Liver (tissue), 9 donors: ENCODE results near the gene SLC27A6. TPM values are rescaled to one million over a fixed set of nuclear protein-coding genes. Genes with fewer than 3 reads are reported as not detected.

Experiments
- DNase-seq: peaks from one replicate; pipeline ENCODE4 v3.0.0-alpha.2; 2017; ENCODE audit warnings: low spot score
- H3K27ac ChIP-seq, 2 donors: one replicate each; pipeline ENCODE4 v1.7.0; 2013; ENCODE audit warnings: inconsistent platforms in 2 of 2, low read length in 2 of 2, control low read depth in 1 of 2, low read depth in 1 of 2, mild to moderate bottlenecking in 1 of 2
- H3K27me3 ChIP-seq, 4 donors: one replicate each; pipeline versions ENCODE4 v1.6.1 to v1.7.0; 2013; ENCODE audit warnings: low read length in 3 of 4, inconsistent platforms in 1 of 4, mild to moderate bottlenecking in 1 of 4, moderate library complexity in 1 of 4; ENCODE audit not compliant: control insufficient read depth in 4 of 4, insufficient read depth in 4 of 4
- H3K36me3 ChIP-seq, 4 donors: one replicate each; pipeline versions ENCODE4 v1.6.1 to v1.7.0; 2013; ENCODE audit warnings: low read length in 3 of 4, mild to moderate bottlenecking in 3 of 4, low read depth in 1 of 4, moderate library complexity in 1 of 4; ENCODE audit not compliant: control insufficient read depth in 4 of 4, insufficient read depth in 3 of 4
- H3K4me1 ChIP-seq, 4 donors: one replicate each; pipeline versions ENCODE4 v1.6.1 to v1.7.0; 2013; ENCODE audit warnings: low read length in 3 of 4, mild to moderate bottlenecking in 3 of 4, moderate library complexity in 1 of 4; ENCODE audit not compliant: control insufficient read depth in 4 of 4, insufficient read depth in 4 of 4
- H3K4me3 ChIP-seq, 3 donors: one replicate each; pipeline versions ENCODE4 v1.6.1 to v1.7.0; 2013; ENCODE audit warnings: low read length in 3 of 3, control low read depth in 1 of 3, low read depth in 1 of 3, mild to moderate bottlenecking in 1 of 3
- H3K9ac ChIP-seq, 2 donors: one replicate each; pipeline ENCODE4 v1.7.0; 2013; ENCODE audit warnings: low read length in 2 of 2, mild to moderate bottlenecking in 2 of 2, moderate library complexity in 2 of 2, control low read depth in 1 of 2, low read depth in 1 of 2
- H3K9me3 ChIP-seq, 4 donors: one replicate each; pipeline versions ENCODE4 v1.6.1 to v1.7.0; 2013; ENCODE audit warnings: low read length in 3 of 4; ENCODE audit not compliant: control insufficient read depth in 4 of 4
- ATF3 ChIP-seq: IDR thresholded peaks from 2 replicates; pipeline ENCODE4 v1.6.1; 2016; ENCODE audit warnings: antibody characterized with exemption
- CTCF ChIP-seq: fragments of 150-350 bp; IDR thresholded peaks from 2 replicates; pipeline ENCODE4 v1.5.1; 2017; ENCODE audit warnings: improper control_type of control experiment, low read depth, low read length; ENCODE audit not compliant: missing input control
- EGR1 ChIP-seq, 2 donors: IDR thresholded peaks; 2 replicates each; pipeline ENCODE4 v1.6.1; 2016 to 2018; ENCODE audit warnings: antibody characterized with exemption in 2 of 2, low read depth in 2 of 2
- FOXA1 ChIP-seq: IDR thresholded peaks from 2 replicates; pipeline ENCODE4 v1.6.1; 2016; ENCODE audit warnings: antibody characterized with exemption
- FOXA2 ChIP-seq: IDR thresholded peaks from 2 replicates; pipeline ENCODE4 v1.6.1; 2016; ENCODE audit warnings: antibody characterized with exemption
- GABPA ChIP-seq, 2 donors: IDR thresholded peaks in 1 of 2; conservative IDR thresholded peaks in 1 of 2; 2 replicates each; pipeline ENCODE4 v1.6.1; 2016; ENCODE audit warnings: antibody characterized with exemption in 2 of 2, mild to moderate bottlenecking in 1 of 2, moderate library complexity in 1 of 2
- HNF4A ChIP-seq, 2 donors: conservative IDR thresholded peaks; 2 replicates each; pipeline ENCODE4 v1.6.1; 2016; ENCODE audit warnings: antibody characterized with exemption in 2 of 2, mild to moderate bottlenecking in 2 of 2
- HNF4G ChIP-seq: IDR thresholded peaks from 2 replicates; pipeline ENCODE4 v1.6.1; 2016; ENCODE audit warnings: antibody characterized with exemption
- JUND ChIP-seq, 2 donors: IDR thresholded peaks; 2 replicates each; pipeline ENCODE4 v1.6.1; 2016; ENCODE audit warnings: antibody characterized with exemption in 2 of 2
- MAX ChIP-seq: IDR thresholded peaks from 2 replicates; pipeline ENCODE4 v1.6.1; 2016; ENCODE audit warnings: antibody characterized with exemption
- NR2F2 ChIP-seq: IDR thresholded peaks from 2 replicates; pipeline ENCODE4 v1.6.1; 2016; ENCODE audit warnings: antibody characterized with exemption
- RAD21 ChIP-seq, 2 donors: IDR thresholded peaks; 2 replicates each; pipeline ENCODE4 v1.6.1; 2016; ENCODE audit warnings: antibody characterized with exemption in 2 of 2, mild to moderate bottlenecking in 2 of 2
- REST ChIP-seq: IDR thresholded peaks from 2 replicates; pipeline ENCODE4 v1.6.1; 2016; ENCODE audit warnings: antibody characterized with exemption, mild to moderate bottlenecking
- RXRA ChIP-seq, 2 donors: IDR thresholded peaks; 2 replicates each; pipeline ENCODE4 v1.6.1; 2017 to 2018; ENCODE audit warnings: antibody characterized with exemption in 2 of 2, mild to moderate bottlenecking in 1 of 2
- SP1 ChIP-seq: IDR thresholded peaks from 2 replicates; pipeline ENCODE4 v1.6.1; 2018; ENCODE audit warnings: antibody characterized with exemption, mild to moderate bottlenecking
- TAF1 ChIP-seq: conservative IDR thresholded peaks from 2 replicates; pipeline ENCODE4 v1.6.1; 2016; ENCODE audit warnings: antibody characterized with exemption, mild to moderate bottlenecking
- YY1 ChIP-seq: IDR thresholded peaks from 2 replicates; pipeline ENCODE4 v1.6.1; 2016; ENCODE audit warnings: antibody characterized with exemption, mild to moderate bottlenecking
- ZBTB33 ChIP-seq: IDR thresholded peaks from 2 replicates; pipeline ENCODE4 v1.6.1; 2016; ENCODE audit warnings: antibody characterized with exemption
- WGBS: extraction: QIAGEN DNeasy Blood & Tissue Kit; methylation state at CpG from one replicate; pipeline ENCODE4 v1.1.7; 2013; 5-methylcytosine and 5-hydroxymethylcytosine counted together
- polyA plus RNA-seq, 2 donors: library from polyadenylated mRNA; stranded (reverse) in 1 of 2; unstranded in 1 of 2; fragments of 200-250 nt in 1 of 2; fragments of >200 nt in 1 of 2; fragmentation: Nextera tagmentation in 1 of 2; extraction: Ambion mirVana in 1 of 2; gene quantifications; one replicate each; pipeline versions ENCODE4 v1.2.1 to v1.2.3, GENCODE V29; 2013 to 2015
- total RNA-seq, 2 donors: library from RNA; depleted of rRNA; stranded (reverse); fragments of >200 nt; gene quantifications; one replicate each; pipeline ENCODE4 v1.2.3, GENCODE V29; 2014
- donor health status: healthy.
- donor health status: healthy.
- donor health status: healthy.
- donor health status: healthy.
- donor health status: healthy.

Gene SLC27A6
- total and polyA plus RNA-seq, 4 donors = 0.05 TPM; not detected in 3

GRCh38 chr5:128924299-128924698, 41.0 kb upstream of the SLC27A6 start:
- TF ChIP-seq REST (no peak), FOXA2 (no peak), RXRA (IDR thresholded peaks at IDR 0.05) (no peak), HNF4A (conservative IDR thresholded peaks at IDR 0.05) (no peak), EGR1 (IDR thresholded peaks at IDR 0.05; ENCODE audit: low read depth in 2 of 2) (no peak), NR2F2 (no peak), ATF3 (no peak)
- Histone ChIP-seq H3K9ac (no peak overlapping the region), H3K4me3 (no peak overlapping the region), H3K36me3 (no peaks in the 10 kb centered on the region), H3K27me3 (no peaks in the 10 kb centered on the region), H3K9me3 (no peaks in the 10 kb centered on the region), H3K4me1 (no peaks in the 10 kb centered on the region), H3K27ac (no peak overlapping the region)
- WGBS = 70% methylated on average over 2 of the region's 2 CpGs
- no peak for DNase-seq

GRCh38 chr5:128925973-128926372, 39.3 kb upstream of the SLC27A6 start:
- WGBS = 66% methylated on average over 4 of the region's 4 CpGs
- H3K9ac ChIP-seq = no peak overlapping the region
- TF ChIP-seq GABPA (IDR thresholded peaks at IDR 0.05 in 1 of 2, conservative IDR thresholded peaks at IDR 0.05 in 1 of 2) = no peak
- TF ChIP-seq ZBTB33 = no peak
- no peak for TF ChIP-seq EGR1 (IDR thresholded peaks at IDR 0.05; ENCODE audit: low read depth in 2 of 2)
- TF ChIP-seq YY1 = no peak
- no peak for TF ChIP-seq REST
- TF ChIP-seq RXRA (IDR thresholded peaks at IDR 0.05) = no peak
- no peak for TF ChIP-seq HNF4G
- TF ChIP-seq ATF3 = no peak
- TF ChIP-seq SP1 = no peak
- TF ChIP-seq FOXA2 = no peak
- TF ChIP-seq NR2F2 = no peak
- no peak for TF ChIP-seq MAX
- no peak for TF ChIP-seq TAF1
- no peak for TF ChIP-seq RAD21 (IDR thresholded peaks at IDR 0.05)
- TF ChIP-seq CTCF = no peak
- no peak for TF ChIP-seq JUND (IDR thresholded peaks at IDR 0.05)
- no peak for TF ChIP-seq FOXA1
- TF ChIP-seq HNF4A (conservative IDR thresholded peaks at IDR 0.05) = no peak
- no peaks in the 10 kb centered on the region for H3K27me3 ChIP-seq
- no peaks in the 10 kb centered on the region for H3K9me3 ChIP-seq
- no peaks in the 10 kb centered on the region for H3K36me3 ChIP-seq
- H3K27ac ChIP-seq = no peak overlapping the region
- H3K4me3 ChIP-seq = no peak overlapping the region
- no peak for DNase-seq
- H3K4me1 ChIP-seq = no peaks in the 10 kb centered on the region
